HEK293T (cell line): ENCODE results near the gene FSIP1.

ENCODE experiments used
- CTCF ChIA-PET: fragments of 350-600 bp; formaldehyde crosslinking; extraction: SDS; loops from one replicate; lab custom pipeline; 2021; ENCODE audit warnings: antibody characterized with exemption, inconsistent platforms; lab: Yijun Ruan, JAX
- POLR2A ChIA-PET: fragments of 350-600 bp; formaldehyde crosslinking; extraction: SDS; loops from one replicate; lab custom pipeline; 2020; ENCODE audit warnings: antibody characterized with exemption, inconsistent platforms; lab: Yijun Ruan, JAX
- DNase-seq: peaks from one replicate; pipeline ENCODE4 v3.0.0; 2012; ENCODE audit warnings: mixed read lengths; ENCODE audit errors: extremely low spot score
- ARNT ChIP-seq: fragments of 450-650 bp; IDR thresholded peaks from 2 replicates; pipeline ENCODE4 v1.6.1; 2017; ENCODE audit warnings: mild to moderate bottlenecking
- BHLHE40 ChIP-seq: fragments of 450-650 bp; IDR thresholded peaks from 2 replicates; pipeline ENCODE4 v1.6.1; 2016; ENCODE audit warnings: mild to moderate bottlenecking, moderate library complexity, borderline replicate concordance
- CTBP1 ChIP-seq: fragments of 450-650 bp; IDR thresholded peaks from 2 replicates; pipeline ENCODE4 v1.6.1; 2016; ENCODE audit warnings: borderline replicate concordance
- ELF4 ChIP-seq: fragments of 450-650 bp; IDR thresholded peaks from 2 replicates; pipeline ENCODE4 v1.6.1; 2017; ENCODE audit warnings: antibody characterized with exemption
- FOXA1 ChIP-seq: fragments of 450-650 bp; IDR thresholded peaks from 2 replicates; pipeline ENCODE4 v1.6.1; 2016; ENCODE audit warnings: mild to moderate bottlenecking
- FOXK2 ChIP-seq: fragments of 450-650 bp; IDR thresholded peaks from 2 replicates; pipeline ENCODE4 v1.6.1; 2016; ENCODE audit warnings: mild to moderate bottlenecking
- FOXM1 ChIP-seq: fragments of 450-650 bp; IDR thresholded peaks from 2 replicates; pipeline ENCODE4 v1.6.1; 2017; ENCODE audit warnings: mild to moderate bottlenecking, borderline replicate concordance
- HDGF ChIP-seq: fragments of 450-650 bp; IDR thresholded peaks from 2 replicates; pipeline ENCODE4 v1.6.1; 2017; ENCODE audit warnings: antibody characterized with exemption, borderline replicate concordance
- L3MBTL2 ChIP-seq: fragments of 450-650 bp; conservative IDR thresholded peaks from 2 replicates; pipeline ENCODE4 v1.6.1; 2016; ENCODE audit warnings: mild to moderate bottlenecking
- LEF1 ChIP-seq: fragments of 450-650 bp; IDR thresholded peaks from 2 replicates; pipeline ENCODE4 v1.6.1; 2017; ENCODE audit warnings: mild to moderate bottlenecking, borderline replicate concordance
- NFRKB ChIP-seq: fragments of 450-650 bp; IDR thresholded peaks from 2 replicates; pipeline ENCODE4 v1.6.1; 2016; ENCODE audit warnings: mild to moderate bottlenecking, moderate library complexity
- SP1 ChIP-seq: fragments of 450-650 bp; IDR thresholded peaks from 2 replicates; pipeline ENCODE4 v1.6.1; 2017
- SUZ12 ChIP-seq: fragments of 450-650 bp; IDR thresholded peaks from 2 replicates; pipeline ENCODE4 v1.6.1; 2016; ENCODE audit warnings: mild to moderate bottlenecking
- TARDBP ChIP-seq: fragments of 450-650 bp; IDR thresholded peaks from 2 replicates; pipeline ENCODE4 v1.6.1; 2016
- ZNF384 ChIP-seq: fragments of 450-650 bp; IDR thresholded peaks from 2 replicates; pipeline ENCODE4 v1.6.1; 2016
- TF ChIP-seq, protein P1 (sequence below): fragments of 450-650 bp; IDR thresholded peaks from 2 replicates; pipeline ENCODE4 v1.6.1; 2016

Gene FSIP1

GRCh38 chr15:39789736-39790135 is 7.1 kb upstream of the FSIP1 start:
- DNase-seq: no peak
- TF ChIP-seq FOXM1: no peak
- TF ChIP-seq NFRKB: no peak
- TF ChIP-seq FOXA1: no peak
- no peak for TF ChIP-seq FOXK2
- TF ChIP-seq HDGF: no peak
- TF ChIP-seq CTBP1: no peak
- no peak for TF ChIP-seq L3MBTL2
- no peak for TF ChIP-seq SP1
- TF ChIP-seq, protein P1, sequence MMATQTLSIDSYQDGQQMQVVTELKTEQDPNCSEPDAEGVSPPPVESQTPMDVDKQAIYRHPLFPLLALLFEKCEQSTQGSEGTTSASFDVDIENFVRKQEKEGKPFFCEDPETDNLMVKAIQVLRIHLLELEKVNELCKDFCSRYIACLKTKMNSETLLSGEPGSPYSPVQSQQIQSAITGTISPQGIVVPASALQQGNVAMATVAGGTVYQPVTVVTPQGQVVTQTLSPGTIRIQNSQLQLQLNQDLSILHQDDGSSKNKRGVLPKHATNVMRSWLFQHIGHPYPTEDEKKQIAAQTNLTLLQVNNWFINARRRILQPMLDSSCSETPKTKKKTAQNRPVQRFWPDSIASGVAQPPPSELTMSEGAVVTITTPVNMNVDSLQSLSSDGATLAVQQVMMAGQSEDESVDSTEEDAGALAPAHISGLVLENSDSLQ: no peak
- TF ChIP-seq TARDBP: no peak
- TF ChIP-seq ELF4: no peak
- ChIA-PET CTCF (no interaction called here), POLR2A (interaction anchor here (0.7 kb wide), 1 partner anchor 975 kb away, joined by 3 read pairs; no protein-coding TSS in a partner anchor)

- POLR2A ChIA-PET: interaction anchor here (0.7 kb wide), 1 partner anchor 974 kb away, joined by 3 read pairs; no protein-coding TSS in a partner anchor
- DNase-seq: no peak
- CTCF ChIA-PET: no interaction called here
- TF ChIP-seq FOXA1: no peak
- no peak for TF ChIP-seq CTBP1
- TF ChIP-seq SUZ12: no peak
- no peak for TF ChIP-seq FOXM1
- no peak for TF ChIP-seq ZNF384
- no peak for TF ChIP-seq ARNT
- no peak for TF ChIP-seq BHLHE40
- no peak for TF ChIP-seq ELF4
- no peak for TF ChIP-seq LEF1
- no peak for TF ChIP-seq HDGF
- TF ChIP-seq SP1: no peak
- TF ChIP-seq NFRKB: no peak
- no peak for TF ChIP-seq TARDBP
- no peak for TF ChIP-seq L3MBTL2
- no peak for TF ChIP-seq FOXK2
- TF ChIP-seq, protein P1: no peak
Observed at GRCh38 chr15:39788800-39789565, 6.3 kb upstream of the FSIP1 start.

DNA sequence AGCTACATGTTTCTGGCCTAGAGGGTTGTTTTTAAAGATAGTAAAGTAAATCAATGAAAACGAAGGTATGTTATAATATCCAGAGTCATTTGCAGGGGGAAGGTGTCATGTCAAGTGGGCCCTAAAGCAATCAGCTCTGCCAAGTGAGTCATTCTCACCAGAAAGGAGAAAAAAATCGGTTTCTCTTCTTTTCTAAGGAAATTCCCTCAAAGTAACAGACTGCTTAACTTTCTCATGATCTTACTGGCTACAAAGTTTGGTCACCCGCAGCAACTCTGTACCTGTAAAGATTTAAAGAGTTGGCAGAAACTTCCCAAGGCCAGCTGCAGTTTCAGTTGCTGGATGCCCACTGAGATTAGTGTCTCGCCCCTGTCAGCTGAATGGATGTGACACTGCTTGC is 5.5 kb upstream of the FSIP1 start:
- no peak for TF ChIP-seq SP1
- TF ChIP-seq, protein P1: no peak
- no peak for TF ChIP-seq CTBP1
- no peak for TF ChIP-seq HDGF
- TF ChIP-seq L3MBTL2: no peak
- no peak for TF ChIP-seq FOXA1
- TF ChIP-seq FOXK2: no peak
- TF ChIP-seq BHLHE40: no peak
- no peak for TF ChIP-seq SUZ12
- TF ChIP-seq FOXM1: no peak
- TF ChIP-seq ZNF384: no peak
- TF ChIP-seq ELF4: no peak
- POLR2A ChIA-PET: no interaction called here
- CTCF ChIA-PET: interaction anchor here (0.9 kb wide), 1 partner anchor 10 kb away, joined by 5 read pairs; no protein-coding TSS in a partner anchor
- no peak for DNase-seq

DNA sequence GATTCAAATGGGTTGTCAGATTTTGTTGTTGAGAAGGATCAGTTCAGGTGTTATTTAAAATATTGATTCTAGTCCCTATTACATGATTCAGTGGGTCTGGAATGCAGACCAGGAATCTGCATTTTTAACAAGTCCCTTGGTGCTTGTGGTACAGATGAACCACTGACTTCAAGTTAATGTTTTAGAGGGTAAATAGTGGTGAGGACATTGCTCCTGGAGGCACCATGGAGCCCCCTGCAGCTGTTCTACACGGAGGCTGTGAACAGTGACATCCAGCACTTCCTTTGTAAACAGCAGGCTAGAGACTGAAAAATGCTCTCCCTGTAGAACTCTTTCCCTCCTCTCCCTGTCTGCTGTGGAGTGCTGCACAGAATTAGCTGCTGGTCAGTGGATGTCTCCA is 4.8 kb upstream of the FSIP1 start:
- ChIA-PET CTCF (interaction anchor here (0.9 kb wide), 1 partner anchor 11 kb away, joined by 5 read pairs; no protein-coding TSS in a partner anchor), POLR2A (no interaction called here)
- no peak for DNase-seq
- no peak for TF ChIP-seq TARDBP
- TF ChIP-seq NFRKB: no peak
- no peak for TF ChIP-seq L3MBTL2
- TF ChIP-seq, protein P1: no peak
- TF ChIP-seq BHLHE40: no peak
- no peak for TF ChIP-seq FOXK2
- TF ChIP-seq LEF1: no peak
- TF ChIP-seq CTBP1: no peak
- no peak for TF ChIP-seq ELF4
- TF ChIP-seq FOXA1: no peak
- no peak for TF ChIP-seq SUZ12
- no peak for TF ChIP-seq HDGF
- no peak for TF ChIP-seq ZNF384

DNA sequence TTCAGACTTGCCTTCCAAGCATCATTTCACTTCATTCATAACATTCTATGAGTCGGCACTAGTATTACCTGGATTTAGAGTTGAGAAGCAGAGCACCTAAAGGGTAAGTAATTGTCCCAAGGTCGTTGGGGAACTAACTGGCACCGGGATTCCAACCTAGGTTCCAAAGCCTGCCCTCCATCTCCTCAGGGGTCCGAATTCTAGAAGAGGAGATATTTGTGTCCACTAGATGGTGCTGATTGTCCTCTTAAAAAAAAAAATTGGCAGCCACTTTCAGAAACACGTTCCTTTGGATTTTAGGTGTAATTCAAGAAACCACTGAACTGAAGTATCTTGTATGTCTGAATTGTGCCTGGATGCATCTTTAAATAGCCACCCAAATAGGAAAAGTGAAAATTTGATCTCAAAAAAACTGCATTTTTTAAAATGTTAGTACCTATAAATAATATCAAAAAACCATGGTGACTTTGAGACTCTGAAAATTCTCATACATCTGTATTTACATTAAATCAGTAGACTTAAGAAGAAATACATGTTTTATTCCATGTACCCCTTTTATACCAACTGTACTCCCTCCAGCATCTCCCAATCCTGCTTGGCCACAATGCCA is 3.9 kb upstream of the FSIP1 start:
- POLR2A ChIA-PET: no interaction called here
- CTCF ChIA-PET: no interaction called here
- TF ChIP-seq ELF4 (no peak), TARDBP (no peak)
- peak; percentile 25 for DNase-seq
